Activated CD4-positive, alpha-beta T cell treated with anti-CD3 and anti-CD28 coated beads for 24 hours (primary cell): ENCODE data around the gene KRTAP15-1.

Experiments used
- DNase-seq, 2 donors: peaks; one replicate each; pipeline ENCODE4 v3.0.0-alpha.2; 2020; ENCODE audit warnings: low read depth in 2 of 2

Gene KRTAP15-1, protein sequence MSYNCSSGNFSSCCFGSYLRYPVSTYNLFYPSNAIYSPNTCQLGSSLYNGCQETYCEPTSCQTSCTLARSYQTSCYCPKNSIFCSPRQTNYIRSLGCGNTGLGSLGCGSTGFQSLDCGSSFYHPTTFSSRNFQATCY

DNA sequence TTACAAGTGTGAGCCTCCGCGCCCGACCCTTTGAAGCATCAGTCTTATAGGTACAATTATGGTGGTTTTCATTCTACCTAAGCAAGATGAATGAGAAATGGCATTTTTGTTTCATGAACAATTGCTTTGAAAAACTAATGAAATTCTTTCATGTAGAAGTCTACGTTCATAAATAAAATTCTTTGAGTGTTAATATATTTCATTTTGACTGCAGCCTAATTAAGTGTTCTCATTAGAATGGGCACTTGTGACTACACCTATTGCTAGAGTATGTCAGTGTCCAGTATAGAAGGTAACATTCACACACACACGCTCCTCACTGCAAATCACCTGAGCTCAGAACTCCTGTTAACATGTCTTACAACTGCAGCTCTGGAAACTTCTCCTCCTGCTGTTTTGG, at the start of gene KRTAP15-1:
KRTAP15-1 (plus strand) TSS at position 301 of the 400 bp plus-strand sequence; CDS start at position 354, 53 bp downstream.
- no peak for DNase-seq

DNA sequence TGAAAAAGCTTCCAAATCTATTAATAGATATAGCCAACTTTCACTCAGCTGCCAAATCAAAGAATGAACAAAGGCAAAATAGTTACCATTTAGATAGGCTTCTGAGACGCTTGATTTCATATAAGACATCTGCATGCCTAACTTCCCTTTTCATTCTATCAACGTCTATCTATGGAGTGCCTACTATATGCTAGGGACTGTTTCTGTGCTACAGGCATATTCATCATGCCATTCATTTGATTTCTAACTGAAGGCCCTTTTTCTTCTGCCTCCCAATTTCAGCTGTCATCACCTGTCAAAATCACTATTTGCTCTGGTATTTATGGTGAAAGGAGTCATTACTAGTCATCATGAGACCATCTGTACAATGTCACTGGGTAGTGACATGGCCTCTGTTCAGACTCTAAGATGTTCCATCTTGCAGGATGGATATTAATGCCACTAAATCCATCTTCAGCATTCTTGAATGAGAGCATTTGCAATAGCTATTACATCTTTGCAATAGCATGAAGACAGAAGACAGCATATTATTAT, 48.5 kb upstream of the KRTAP15-1 start:
- DNase-seq = no peak

DNA sequence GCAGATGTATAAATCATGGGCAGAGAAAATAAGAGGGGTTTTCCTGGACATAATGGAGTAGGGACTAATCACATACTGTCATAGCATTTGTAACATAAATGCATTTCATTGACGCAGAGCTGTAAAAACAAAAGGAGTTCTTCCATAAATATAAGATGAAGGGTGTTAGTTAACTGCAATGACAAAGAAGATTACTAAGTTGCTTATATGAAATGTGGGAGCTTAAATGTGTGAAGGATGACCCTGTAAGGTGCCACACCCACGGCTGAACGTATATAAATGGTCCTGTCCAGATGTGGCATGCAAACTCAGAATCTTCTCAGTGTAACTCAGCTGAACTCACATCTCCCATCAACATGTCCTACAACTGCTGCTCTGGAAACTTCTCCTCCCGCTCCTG, 44.3 kb upstream of the KRTAP15-1 start, which contains the start of gene KRTAP13-1:
KRTAP13-1 (plus strand) TSS at position 301 of the 400 bp plus-strand sequence; CDS start at position 357, 56 bp downstream.
- DNase-seq = no peak

DNA sequence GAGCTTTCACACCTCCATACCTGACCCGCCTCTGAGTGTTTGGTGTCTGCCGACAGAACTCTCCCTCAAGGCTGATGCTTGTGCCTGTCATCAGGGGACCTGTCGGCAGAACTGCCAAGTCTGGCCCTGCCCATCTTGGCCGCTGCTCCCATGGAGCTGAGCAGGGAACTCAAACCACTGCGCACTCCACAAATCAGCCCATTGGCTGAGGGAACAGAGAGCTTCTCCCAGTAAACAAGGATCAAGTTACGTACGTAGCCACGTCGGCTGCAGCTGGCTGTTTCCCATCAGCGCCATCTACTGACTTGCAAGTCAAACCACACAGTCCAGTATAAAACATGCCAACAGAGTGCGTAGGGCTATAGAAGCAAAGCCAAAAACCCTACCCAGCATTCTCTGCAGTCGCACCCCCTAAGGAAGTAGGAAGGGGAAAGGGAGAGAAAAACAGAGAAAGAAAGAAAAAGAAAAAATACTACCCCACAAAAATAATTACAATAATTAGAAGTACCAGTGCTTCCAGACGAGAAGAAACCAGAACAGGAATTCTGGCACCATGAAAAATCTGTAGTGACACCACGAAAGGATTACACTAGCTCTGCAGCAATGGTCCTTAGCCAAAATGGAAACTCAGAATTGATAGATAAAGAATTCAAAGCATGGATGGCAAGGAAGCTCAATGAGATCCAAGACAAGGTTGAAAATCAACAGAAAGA, 31.1 kb upstream of the KRTAP15-1 start:
- DNase-seq = no peak

DNA sequence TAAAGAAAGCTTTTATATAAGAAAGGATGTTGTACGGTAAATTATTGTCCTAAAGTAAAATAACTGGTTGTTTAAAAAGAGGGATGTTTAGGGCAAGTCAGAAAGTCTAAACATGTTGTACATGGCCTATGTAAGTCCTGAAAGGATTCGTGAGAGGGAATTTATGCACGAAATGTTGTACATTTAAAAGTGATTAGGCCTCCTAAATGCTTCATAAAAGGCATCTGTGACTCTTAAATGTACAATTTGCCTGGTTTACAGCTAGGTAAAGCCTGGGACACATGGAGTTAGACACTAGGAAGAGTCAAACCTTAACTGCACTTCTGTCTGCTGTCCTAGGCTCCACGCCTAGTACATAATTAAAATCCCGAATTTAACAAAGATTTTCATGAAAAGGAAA, 24.1 kb upstream of the KRTAP15-1 start:
- no peak for DNase-seq

DNA sequence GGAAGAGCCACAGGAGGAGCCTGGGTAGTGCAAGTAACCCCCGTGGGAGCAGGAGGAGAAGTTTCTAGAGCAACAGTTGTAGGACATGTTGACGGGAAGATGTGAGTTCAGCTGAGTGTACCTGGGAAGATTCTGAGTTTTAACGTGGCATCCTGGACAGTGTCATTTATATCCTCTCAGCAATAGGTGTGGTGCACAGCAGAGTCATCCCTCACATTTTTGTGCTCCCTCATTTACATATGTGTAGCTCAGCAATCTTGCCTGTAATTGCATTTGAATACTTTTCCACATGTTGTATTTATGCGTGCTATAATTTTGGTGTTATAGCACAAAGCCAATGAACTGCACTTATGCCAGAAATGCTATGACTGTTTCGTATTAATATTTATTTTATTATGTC, 14.2 kb upstream of the KRTAP15-1 start, which contains the start of gene KRTAP13-3:
KRTAP13-3 (minus strand) TSS at position 101 of the 400 bp plus-strand sequence; CDS start at position 87, 14 bp downstream.
- no peak for DNase-seq

DNA sequence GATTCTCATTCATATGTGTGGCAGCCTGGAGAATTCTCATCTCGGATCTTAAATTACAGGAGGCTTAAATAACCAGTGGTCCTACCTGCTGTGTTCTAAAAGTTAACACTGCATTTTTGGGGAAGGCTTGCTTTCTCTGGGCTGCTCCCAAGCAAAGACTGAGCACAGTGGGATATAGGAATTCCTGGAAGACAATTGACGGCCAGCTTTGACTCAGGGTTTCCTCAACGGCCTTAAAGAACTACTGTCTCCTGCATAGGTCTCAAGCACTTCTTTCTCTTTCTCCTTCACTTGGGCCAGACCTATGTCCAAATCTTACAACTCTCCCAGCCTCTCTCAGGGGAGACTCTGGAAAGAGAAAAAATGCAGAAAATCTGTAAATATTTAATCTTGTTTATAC, 13.3 kb upstream of the KRTAP15-1 start:
- DNase-seq = no peak

DNA sequence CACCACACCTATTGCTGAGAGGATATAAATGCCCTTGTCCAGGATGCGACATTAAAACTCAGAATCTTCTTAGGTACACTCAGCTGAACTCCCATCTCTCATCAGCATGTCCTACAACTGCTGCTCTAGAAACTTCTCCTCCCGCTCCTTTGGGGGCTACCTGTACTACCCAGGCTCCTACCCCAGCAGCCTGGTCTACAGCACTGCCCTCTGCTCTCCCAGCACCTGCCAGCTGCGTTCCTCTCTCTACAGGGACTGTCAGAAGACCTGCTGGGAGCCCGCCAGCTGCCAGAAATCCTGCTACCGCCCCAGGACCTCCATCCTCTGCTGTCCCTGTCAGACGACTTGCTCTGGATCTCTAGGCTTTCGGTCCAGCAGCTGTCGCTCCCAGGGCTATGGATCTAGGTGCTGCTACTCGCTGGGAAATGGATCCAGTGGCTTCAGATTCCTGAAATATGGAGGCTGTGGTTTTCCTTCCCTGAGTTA, 9.9 kb upstream of the KRTAP15-1 start, which contains the start of gene KRTAP13-4:
KRTAP13-4 (plus strand) TSS at position 51 of the 486 bp plus-strand sequence; CDS start at position 107, 56 bp downstream.
- DNase-seq = no peak

DNA sequence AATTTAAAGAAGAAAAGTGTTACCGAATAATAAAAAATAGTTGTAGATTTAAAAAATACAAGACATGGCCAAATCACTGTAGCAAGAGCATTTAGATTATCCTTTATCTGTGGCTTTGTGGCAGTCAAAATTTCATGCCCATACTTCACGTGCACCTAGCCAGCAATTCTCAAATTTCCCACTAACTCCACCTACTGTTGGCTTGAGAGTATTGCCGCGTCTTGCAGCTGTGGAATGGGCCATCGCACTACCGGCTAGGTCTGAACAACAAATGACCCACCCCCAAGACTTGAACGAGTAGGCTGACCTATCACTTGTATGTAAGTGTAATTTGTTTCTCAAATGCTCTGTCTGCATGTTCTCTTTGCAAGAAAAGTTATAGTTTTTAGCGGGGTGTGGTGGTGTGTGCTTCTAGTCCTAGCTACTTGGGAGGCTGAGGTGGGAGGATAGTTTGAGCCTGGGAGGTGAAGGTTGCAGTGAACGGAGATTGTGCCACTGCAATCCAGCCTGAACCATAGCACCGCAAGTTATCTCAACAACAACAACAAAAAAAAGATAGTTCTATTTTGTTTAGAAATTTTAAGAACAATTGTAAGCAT, 5.9 kb upstream of the KRTAP15-1 start:
- DNase-seq = peak in 1 of 2 donors; percentile 1

DNA sequence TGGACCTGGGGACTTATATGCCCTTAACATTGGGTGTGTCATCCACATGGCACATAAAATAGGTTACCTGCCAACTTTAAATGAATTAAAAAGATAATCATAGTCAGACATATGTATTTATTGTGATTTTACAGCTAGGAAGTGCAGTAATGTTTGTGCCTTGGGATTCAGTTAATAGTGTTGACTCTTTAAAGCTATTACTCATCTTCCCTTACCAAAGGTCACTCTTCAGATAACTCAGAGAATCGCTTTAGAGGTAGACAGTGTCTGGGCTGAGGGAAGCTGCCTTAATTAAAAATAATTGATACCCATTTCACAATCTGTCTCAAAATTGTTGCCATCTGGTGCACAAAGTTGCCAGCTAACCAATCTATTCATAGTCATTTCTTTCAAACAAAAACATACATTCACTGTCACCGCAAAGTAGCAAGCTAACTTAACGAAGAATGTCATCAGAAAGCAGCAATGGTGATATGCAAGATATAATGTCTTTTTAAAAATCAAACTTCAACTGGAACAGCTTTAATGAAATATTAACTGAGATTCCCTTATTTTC, 3.0 kb upstream of the KRTAP15-1 start:
- DNase-seq = no peak

DNA sequence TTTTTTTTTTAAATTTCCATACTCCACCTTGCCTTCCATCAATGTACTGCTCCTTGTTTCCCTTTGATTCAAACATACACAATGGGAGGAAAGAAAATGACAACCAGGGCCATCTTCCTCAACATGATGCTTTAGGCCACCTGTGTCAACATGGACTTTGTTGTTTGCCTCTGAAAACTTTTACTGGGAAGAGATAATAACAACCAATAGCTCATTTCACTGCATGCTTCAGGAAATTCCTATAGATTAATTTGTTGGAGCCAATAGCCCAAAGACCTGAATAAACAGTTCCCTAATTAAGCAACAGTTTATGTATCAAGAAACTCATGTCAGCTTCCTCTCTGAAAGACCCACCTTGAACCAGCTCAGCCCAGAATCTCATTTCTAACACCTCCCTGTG, 3.2 kb downstream of the KRTAP15-1 start:
- no peak for DNase-seq

DNA sequence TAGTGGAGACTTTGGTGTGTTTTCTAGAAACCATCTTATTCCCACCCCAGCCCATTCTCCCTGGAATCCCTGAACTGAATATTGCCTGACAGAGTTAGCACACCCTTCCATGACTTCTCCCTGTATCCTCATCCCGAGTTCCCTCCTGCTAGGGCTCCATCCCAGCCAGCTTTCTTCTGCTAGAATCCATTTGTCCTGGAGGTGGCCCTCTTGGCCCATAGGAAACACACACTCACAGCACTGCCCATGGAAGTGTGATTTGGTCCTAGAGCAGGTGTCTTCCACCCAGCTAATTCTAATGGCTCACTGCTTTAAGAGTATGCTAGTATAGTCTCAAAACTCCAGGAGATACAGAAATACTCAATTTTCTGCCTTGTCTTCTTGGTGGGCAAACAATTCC, 4.1 kb downstream of the KRTAP15-1 start:
- DNase-seq = no peak

DNA sequence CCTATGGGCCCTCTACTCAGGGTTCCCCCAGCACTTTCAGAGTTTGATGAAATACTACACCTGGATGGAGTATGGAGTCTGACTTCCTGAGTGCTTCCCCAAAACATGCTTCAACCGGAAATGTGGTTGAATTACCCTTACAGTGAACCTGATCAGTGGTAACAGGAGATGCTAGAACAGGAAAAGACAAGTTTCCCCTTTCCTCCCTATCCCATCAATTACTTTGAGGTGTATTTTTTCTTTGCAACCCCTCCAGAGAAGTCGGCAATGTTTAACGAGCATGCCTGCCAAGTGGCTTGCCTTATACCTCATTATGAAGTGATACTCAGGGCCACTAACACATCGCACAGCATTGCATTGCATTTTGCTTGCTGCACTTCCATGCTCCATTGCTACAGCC, 7.0 kb downstream of the KRTAP15-1 start:
- no peak for DNase-seq

DNA sequence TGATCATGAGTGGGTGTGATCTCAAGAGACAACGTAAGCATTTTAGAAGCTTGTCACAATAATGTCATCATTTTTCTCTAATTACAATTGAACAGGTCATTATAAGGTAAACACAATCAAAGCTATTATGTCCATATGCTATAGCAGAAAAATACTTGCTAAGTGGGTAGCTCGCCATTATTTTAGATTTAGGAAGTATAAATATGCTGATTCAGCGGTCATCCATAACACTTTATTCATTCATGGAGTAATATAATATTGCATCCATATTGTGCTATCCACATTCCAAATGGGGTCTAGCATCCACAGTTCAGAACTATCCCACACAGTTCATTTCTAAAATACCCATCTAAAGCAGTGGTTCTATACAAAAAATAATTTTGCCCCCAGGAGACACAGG, 8.4 kb downstream of the KRTAP15-1 start:
- DNase-seq = no peak

DNA sequence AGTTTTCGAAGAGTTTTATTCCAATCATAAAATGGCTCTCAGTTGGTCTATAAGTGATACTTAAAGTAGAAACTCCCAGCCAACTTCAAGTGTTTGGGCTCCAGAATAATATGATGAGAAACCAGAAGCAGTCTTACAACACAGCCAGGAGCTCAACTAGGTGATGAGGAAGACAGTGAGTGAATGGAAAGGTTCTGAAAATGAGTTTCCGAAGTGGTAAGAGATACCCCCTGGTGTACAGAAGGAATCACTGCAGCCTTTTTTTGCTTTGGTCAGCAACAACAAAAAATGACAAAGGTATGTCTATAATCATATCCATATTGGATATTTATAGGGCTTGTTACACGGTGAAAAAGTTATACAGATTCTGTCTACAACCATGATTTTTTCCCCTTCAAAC, 23.6 kb downstream of the KRTAP15-1 start:
- DNase-seq = no peak

DNA sequence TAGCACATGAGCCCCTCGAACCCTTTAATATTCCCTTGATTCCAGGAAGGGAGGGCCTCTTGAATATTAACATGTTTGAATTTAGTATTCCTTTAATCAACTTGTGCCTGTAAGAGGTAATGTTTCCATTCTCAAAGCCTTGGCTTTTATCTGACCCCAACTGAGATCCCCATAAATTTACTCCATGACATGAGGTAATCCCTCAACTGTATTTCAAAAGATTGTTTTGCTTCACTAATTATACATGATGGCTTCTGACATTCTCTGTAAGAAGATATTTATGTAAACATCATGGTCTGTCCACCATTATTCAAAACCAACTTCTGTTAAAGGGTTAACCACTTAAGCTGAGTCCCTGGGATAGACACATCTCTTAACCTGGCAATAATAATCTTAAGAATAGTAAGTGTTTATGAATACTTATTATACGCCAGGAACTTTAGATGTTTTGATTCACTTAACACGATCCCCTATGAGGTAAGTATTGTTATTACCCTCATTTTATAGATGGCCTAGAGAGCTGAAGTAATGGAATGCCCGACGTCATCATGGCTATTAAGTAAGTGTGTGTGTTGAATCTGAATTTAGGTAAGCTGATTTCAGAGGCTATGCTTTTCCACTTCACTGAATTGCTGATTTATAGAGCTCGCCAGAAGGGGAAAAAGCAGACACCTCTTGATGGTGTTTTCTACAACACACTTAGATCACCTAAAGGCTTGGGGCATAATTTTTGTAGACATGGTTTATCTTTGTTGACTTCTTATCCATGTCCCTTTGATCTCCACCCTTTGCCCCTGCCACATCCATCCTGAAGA, 29.0 kb downstream of the KRTAP15-1 start:
- no peak for DNase-seq

DNA sequence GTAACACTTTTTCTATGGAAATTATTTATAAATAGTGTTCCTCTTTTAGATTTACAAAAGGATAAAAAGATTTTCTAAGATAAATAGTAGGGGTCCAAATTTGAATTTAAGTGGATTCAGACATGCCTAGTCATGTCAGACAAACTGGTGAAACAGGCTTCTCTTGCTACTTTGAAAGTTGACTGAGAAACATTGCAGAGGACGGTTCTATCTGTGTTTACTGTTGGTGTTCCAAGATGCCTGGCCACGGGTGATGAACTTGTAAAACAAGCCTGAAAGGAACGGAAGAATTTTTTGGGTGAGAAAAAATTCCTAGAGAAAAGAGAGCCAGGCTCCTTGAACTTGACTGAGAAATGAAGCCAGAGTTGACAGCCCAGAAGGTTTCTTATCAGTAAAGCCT, 37.9 kb downstream of the KRTAP15-1 start:
- no peak for DNase-seq

DNA sequence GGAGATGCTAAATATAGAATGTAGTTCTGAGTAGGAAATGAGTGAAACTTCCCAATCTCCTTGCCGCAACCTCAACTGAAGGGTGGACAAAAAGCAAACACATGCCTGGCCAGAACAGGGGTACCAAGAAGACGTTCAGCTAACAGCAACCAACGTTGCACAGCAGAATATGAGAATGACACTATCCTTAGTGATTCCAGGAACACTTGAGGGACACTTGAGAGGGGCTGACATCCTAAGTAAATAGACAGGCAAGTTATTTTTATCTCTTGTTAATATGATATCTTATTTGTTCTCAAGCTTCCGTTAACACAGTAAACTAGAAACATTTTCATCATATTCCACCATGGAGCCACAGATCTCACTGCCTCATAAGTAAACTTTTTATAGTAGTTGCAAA, 39.2 kb downstream of the KRTAP15-1 start:
- DNase-seq = no peak

DNA sequence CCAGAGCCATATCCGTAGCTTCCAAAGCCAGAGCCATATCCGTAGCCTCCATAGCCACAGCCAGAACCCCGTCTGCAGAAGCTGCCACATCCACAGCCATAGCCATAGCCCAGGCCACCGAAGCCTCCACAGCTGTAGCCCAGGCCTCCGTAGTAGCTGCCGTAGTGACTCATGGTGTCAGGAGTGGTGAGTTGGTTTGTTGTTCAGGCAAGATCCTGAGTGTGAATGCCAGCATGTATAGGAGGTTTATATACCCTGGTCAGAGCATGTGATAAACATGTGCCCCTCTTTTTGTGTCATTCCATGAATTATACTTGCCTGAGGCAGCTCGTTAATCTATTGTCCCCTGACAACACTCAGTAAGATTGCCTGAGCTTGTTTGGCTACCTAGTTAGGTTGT, 40.1 kb downstream of the KRTAP15-1 start, which contains the start of gene KRTAP19-1:
KRTAP19-1 (minus strand) TSS at position 223 of the 400 bp plus-strand sequence; CDS start at position 173, 50 bp downstream.
- DNase-seq = no peak

DNA sequence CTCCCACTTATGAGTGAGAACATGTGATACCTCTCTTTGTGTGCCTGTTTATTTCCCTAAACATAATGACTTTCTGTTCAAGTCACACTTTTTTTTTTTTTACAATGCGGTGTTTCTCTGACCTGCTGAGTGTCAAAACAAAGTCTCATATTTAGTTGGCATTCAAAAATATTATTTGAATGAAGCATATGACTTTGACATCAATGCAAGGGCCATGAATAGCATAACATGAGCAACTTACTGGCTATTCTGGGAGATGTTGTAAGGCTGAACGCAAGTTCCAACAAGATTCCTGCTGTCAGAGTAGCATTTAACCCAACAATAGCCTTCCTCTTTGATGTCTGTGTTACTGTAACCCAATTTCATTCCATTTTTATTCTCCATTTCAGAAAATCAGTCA, 42.1 kb downstream of the KRTAP15-1 start:
- no peak for DNase-seq

DNA sequence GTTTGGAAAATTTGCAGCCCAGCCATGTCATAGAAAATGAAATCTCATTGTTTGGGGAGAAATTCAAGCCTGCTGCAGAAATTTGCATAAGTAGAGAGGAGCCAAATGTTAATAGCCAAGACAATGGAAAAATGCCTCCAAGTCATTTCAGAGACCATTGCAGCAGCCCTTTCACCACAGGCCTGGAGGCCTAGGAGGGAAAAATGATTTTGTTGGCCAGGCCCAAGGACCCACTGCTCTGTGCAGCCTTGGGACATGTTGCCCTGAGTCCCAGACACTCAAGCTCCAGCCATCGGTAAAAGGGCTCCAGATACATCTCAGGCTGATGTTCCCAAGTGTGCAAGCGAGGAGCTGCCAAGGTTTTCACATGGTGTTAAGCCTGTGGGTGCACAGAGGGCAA, 46.1 kb downstream of the KRTAP15-1 start:
- DNase-seq = no peak
